Measurements from ENCODE around the gene TMEM123.

DNA sequence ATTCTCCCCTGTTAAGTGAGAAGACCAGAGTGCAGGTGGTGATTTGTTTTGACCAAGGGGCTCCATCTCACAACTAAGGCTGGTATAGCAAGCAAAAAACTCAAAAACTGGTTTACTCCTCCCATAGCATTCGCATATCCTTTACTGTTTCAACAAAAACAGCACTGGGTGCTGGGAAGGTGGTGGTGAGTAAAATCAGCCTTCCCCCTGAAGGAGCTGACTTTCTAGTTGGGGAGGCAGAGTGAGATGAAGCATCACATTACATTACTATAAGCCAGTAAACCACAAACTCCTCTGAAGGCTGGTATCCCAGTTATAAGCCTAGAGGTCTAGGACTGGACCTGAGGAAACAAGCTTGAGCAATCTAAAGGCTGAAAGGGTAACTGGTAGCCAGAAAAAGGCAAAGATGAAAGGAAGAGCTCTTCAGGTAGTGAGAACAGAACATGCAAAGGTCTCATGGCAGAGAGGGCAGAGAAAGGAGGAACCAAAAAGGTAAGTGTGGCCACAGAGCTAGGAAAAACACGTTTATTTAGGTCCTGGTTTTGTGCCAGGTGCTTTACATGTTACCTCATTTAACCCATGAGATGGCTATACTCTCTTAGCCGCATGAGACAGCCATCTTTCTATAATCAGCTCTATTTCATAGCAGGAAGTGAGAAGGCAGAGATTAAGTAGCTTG, 22.3 kb downstream of the TMEM123 start:
- TF ChIP-seq POLR2A (IDR thresholded peaks at IDR 0.05; ENCODE audit: low read length) (no peak), GATA1 (IDR thresholded peaks at IDR 0.05; ENCODE audit: low read depth, low read length) (no peak)
